ENCODE data around the gene CRTC3.

CRTC3 gene

GRCh38 chr15:90594301-90594738, 64.6 kb downstream of the CRTC3 start:
- no peak for DNase-seq (ENCODE audit: low read depth)

DNA sequence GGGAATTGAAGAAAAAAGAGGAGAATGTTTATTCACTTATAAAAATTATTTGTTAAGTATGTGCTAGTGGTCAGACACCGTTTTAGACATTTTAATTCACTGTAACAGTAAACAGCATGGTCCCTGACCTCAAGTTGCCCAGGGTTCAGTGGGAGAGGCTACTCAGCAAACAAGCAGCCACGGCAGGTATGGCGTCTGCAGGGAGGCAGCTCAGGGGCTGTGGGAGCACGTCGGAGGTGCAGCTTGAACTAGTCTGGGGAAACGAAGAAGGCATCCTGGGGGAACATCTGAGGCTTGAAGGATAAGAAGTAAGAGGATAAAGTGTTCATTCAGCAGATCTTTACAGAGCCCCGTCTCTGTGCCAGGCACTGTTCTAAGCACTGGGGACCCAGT, 66.0 kb downstream of the CRTC3 start:
- no peak for DNase-seq (ENCODE audit: low read depth)

GRCh38 chr15:90596943-90597342, 67.2 kb downstream of the CRTC3 start:
- no peak for DNase-seq (ENCODE audit: low read depth)

GRCh38 chr15:90597577-90597976, 67.9 kb downstream of the CRTC3 start:
- DNase-seq (ENCODE audit: low read depth), result no peak

DNA sequence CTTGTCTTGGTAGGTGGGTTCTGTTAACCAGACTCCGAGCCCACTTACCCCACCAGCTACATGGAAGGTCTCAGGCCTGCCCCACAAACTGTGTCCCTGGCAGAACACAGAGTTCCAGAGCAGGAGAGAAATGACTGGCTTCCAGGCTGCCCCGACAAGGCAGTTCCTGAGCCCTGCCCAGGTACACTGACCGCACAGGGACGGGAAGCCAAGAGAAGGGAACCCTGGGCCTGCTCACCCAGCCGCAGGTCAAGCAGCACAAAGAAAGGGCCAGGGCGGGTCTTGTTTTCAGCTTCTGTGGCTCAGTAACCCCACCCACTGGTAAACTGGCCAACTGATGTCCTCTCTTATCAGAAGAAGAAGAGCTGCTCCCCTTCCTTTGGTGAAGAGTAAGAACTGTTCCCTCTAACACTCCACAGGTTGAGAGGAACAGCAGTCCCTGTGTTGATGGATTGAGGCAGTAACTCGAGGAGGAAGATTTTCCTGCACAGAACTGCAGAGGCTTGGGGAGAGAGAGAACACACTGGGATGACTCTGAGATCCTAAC, 68.4 kb downstream of the CRTC3 start:
- no peak for DNase-seq (ENCODE audit: low read depth)

DNA sequence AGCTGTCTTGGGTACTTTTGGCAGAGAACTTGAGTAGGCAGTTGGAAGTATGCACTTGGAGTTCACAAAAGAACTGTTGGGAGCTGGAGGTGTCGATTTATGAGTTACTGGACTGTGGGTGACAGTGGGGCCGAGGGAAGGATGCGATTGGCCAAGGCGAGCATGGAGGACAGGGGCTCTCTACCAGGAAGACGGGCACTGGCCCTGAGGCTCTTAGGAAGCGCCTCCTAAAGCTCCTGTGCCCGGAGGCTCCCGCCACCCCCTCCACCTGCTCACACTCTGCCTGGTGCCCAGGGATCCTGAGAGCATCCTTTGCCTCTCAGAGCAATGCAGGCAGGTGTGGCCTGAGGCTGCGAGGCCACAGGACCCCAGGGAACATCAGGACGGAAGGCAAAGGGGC, 69.0 kb downstream of the CRTC3 start:
- no peak for DNase-seq (ENCODE audit: low read depth)

DNA sequence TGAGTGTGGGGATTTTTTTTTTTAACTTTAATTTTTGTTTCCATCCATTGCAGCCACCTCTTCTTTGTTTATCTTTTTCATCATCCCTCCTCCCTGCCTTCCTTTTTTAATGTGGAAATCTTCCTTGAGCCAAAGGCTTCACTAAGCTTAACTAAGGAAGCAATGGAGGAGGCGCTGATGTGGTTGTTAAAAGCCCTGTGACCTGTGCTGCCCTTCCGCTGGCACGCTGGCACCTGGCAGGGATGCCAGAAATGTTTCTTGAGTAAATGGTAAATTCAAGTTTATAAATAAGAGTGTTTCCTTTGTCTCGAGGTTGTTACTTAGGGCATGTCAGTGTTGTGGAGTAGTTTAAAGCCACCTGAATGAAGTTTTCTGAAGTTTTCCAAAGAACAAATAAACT, 69.4 kb downstream of the CRTC3 start:
- DNase-seq (ENCODE audit: low read depth), result no peak

- no peak for DNase-seq (ENCODE audit: low read depth)
Measured at GRCh38 chr15:90599644-90600043, 69.9 kb downstream of the CRTC3 start.

DNA sequence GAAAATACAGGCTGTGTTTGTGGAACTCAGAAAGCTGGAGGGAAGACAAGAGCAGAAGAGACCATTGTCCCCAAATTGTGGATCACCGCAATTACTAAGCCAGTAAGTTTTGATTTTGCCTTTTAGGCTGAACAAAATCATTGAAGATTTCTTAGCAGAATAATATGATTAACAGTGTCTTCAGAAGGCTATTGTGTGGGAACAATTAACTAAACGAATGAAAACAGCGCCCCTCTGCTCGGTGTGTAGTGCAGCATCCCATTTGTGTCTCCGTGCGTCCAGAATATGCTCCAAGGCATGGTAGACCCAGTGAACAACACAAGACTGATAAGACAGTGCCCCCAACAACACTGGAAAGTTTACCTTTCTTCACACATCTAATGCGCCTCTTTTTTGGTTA, 71.2 kb downstream of the CRTC3 start:
- DNase-seq (ENCODE audit: low read depth), result no peak

DNA sequence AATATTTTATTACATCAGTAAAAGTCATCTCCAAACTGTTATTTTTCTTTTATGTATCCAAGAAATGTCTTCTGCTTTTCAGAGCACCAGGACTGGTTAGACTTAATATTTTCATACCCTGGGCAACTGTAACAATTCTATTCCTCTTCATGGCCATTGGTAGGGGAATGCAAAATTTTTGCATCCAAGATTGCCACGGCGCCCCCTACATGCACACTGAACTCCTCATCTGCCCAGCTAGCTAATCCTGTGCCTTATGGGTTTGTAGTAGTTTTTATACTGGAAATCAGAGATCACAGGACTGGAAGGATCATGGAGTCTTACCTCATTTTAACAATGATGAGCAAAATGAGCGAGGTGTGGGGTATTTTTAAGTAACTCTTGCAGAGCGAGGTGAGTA, 74.2 kb downstream of the CRTC3 start:
- no peak for DNase-seq (ENCODE audit: low read depth)

DNA sequence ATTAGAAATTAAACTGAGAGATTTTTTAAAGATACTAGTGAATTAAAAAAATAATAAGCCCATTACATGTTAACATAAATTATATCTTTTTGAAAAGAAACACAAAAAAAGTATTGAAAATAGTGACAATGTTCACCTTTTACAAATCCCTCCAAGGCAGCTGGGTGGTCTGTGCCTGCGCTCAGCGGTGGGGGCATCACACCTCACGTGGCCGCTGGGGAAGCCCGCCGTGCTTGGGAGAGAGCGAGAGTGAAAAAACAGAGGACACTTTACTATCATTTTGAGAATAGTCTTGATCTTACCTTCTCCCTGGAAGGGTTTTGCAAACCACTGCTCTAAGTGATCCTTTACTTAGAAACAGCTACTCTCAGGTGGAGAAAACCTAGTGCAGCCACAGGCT, 76.9 kb downstream of the CRTC3 start:
- DNase-seq (ENCODE audit: low read depth), result no peak

GRCh38 chr15:90607361-90607760, 77.6 kb downstream of the CRTC3 start:
- DNase-seq (ENCODE audit: low read depth), result no peak

GRCh38 chr15:90609242-90610180, 79.8 kb downstream of the CRTC3 start:
- no peak for DNase-seq (ENCODE audit: low read depth)

DNA sequence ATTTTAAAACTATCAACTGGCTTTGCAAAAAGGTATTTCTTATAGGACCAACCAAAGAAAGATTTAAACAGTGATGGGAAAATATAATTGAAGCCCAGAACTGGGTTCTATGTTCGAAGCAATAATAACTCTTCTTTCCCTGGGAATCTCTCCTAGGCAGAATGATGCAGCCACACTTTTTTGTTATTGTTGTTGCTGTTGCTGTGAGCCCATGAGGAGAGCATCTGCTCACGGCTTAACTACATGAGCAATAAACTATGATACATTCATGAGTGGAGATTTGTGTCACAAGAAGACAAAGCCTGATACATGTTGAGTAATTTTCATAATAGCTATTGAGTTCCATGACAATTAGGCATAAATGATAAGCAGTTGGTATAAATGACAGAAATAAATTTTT, 80.5 kb downstream of the CRTC3 start:
- DNase-seq (ENCODE audit: low read depth), result no peak

GRCh38 chr15:90611157-90611556, 81.4 kb downstream of the CRTC3 start:
- DNase-seq (ENCODE audit: low read depth), result no peak

GRCh38 chr15:90617171-90617570, 87.4 kb downstream of the CRTC3 start:
- no peak for DNase-seq (ENCODE audit: low read depth)

GRCh38 chr15:90617668-90618097, 88.0 kb downstream of the CRTC3 start:
- no peak for DNase-seq (ENCODE audit: low read depth)

- DNase-seq (ENCODE audit: low read depth), result no peak
Measured at GRCh38 chr15:90618330-90619125, 88.8 kb downstream of the CRTC3 start.

DNA sequence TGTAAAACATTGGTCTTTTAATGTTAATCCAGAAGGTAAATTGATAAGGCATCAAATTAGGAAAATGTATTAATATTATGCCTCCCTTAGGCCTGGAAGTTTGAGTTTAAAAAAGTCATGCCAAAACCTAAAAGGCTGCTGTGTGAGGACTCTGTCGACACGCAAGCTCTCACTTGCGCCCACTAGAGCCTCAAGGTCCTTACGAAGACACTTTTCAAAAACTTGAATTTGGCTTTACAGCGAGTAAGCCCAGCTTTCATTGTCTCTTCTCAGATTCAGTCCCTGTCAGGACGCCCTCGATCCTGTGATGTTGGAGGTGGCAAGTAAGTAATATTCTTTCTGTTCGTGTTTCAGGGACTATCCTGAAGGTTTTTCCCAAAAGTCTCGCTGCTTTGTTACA, 89.7 kb downstream of the CRTC3 start:
- no peak for DNase-seq (ENCODE audit: low read depth)

GRCh38 chr15:90619939-90620338, 90.2 kb downstream of the CRTC3 start:
- no peak for DNase-seq (ENCODE audit: low read depth)

- DNase-seq (ENCODE audit: low read depth), result no peak
Measured at GRCh38 chr15:90620379-90621067, 90.8 kb downstream of the CRTC3 start.

DNA sequence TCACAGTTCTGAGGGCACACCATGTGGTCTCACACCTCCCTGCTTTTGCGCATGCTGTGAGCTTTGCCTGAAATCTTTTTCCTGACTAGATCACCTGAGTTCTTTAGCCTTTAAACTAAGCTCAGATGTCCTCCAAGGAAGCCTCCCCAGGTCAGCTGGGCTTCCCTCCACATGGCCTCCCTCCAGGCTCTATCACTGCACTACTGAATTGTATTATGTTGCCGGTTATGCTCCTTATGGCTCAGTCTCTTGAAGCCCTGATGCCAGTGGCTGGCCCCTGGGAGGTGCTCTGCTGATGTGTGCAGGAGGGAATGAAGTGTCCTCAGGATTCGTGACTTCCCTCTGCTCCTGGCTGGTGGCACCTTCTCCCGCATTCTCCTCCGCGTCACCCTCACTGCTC, 94.1 kb downstream of the CRTC3 start:
- no peak for DNase-seq (ENCODE audit: low read depth)

Data from HS-27A (cell line).